OCI-LY7 (cell line): ENCODE results near the gene MYO9B.

Source experiments
- CTCF ChIP-seq: fragments of 200-600 bp; sonication (generic); conservative IDR thresholded peaks from 2 replicates; pipeline ENCODE4 v1.5.1; 2014; ENCODE audit warnings: mild to moderate bottlenecking, antibody characterized with exemption, low read length, moderate library complexity, mixed read lengths
- EZH2phosphoT487 ChIP-seq: fragments of 200-600 bp; sonication (generic); IDR thresholded peaks from 2 replicates; pipeline ENCODE4 v1.6.1; 2018; ENCODE audit warnings: low read depth, borderline replicate concordance, mild to moderate bottlenecking, mixed run types, antibody characterized with exemption, low read length, moderate library complexity, mixed read lengths

- TF ChIP-seq CTCF (peak; percentile 48), EZH2phosphoT487 (no peak)
Observed at GRCh38 chr19:17069193-17069592, 6.4 kb upstream of the MYO9B start.
